ENCODE results near the gene SLIT3. TPM values are rescaled to one million over a fixed set of nuclear protein-coding genes. Genes with fewer than 3 reads are reported as not detected.

SLIT3 gene
- total and polyA plus RNA-seq, 9 of the 15 experiments (the other 6 are each of a cell fraction or from before 2014, with no cell fraction given): 0.01 to 0.04 TPM; not detected in 7

GRCh38 chr5:169202969-169203368 is 98.0 kb downstream of the SLIT3 start:
- intact Hi-C loops (cut with micrococcal nuclease) (no loop called here), in situ Hi-C loops (cut with MboI) (no loop called here)
- no peak for ATAC-seq
- Histone ChIP-seq H3K4me1 (replicated peaks in 1 of 2; ENCODE audit: control insufficient read depth in 2 of 2, insufficient read depth in 2 of 2, low read length in 2 of 2) (no peaks in the 10 kb centered on the region), H2AFZ (ENCODE audit: low read depth, low read length) (no peak overlapping the region), H3K36me3 (ENCODE audit: control insufficient read depth, insufficient read depth, low read length) (no peaks in the 10 kb centered on the region), H3K9ac (ENCODE audit: insufficient read depth in 1 of 2, low read depth in 2 of 2, low read length in 2 of 2) (no peak overlapping the region), H3K9me3 (replicated peaks; ENCODE audit: control insufficient read depth, insufficient read depth, low read depth, low read length) (no peaks in the 10 kb centered on the region), H3K4me3 (no peak overlapping the region), H3K27ac (ENCODE audit: extremely low read depth, low read depth, low read length) (no peak overlapping the region), H3K79me2 (ENCODE audit: control insufficient read depth, insufficient read depth, low read length) (no peaks in the 10 kb centered on the region), H4K20me1 (replicated peaks; ENCODE audit: control insufficient read depth, insufficient read depth, low read length) (no peaks in the 10 kb centered on the region), H3K4me2 (ENCODE audit: insufficient read depth, low read length) (no peak overlapping the region), H3K9me1 (ENCODE audit: control insufficient read depth, insufficient read depth, low read length) (no peaks in the 10 kb centered on the region), H3K27me3 (ENCODE audit: control insufficient read depth in 2 of 2, insufficient read depth in 2 of 2, low read length in 2 of 2) (no peaks in the 10 kb centered on the region)
- no peak for DNase-seq (ENCODE audit: extremely low read depth in 1 of 4, low spot score in 3 of 4)
- FAIRE-seq: no peak
- CTCF ChIA-PET (ENCODE audit: low intra/inter-chr PET ratio): no interaction called here
- no TSS peak for BruUV-seq (replicated peaks)
- POLR2A ChIA-PET: no interaction called here
- TF ChIP-seq HMGXB4 (CRISPR knock-in tag; IDR thresholded peaks at IDR 0.05): no peak
- TF ChIP-seq, protein P1, sequence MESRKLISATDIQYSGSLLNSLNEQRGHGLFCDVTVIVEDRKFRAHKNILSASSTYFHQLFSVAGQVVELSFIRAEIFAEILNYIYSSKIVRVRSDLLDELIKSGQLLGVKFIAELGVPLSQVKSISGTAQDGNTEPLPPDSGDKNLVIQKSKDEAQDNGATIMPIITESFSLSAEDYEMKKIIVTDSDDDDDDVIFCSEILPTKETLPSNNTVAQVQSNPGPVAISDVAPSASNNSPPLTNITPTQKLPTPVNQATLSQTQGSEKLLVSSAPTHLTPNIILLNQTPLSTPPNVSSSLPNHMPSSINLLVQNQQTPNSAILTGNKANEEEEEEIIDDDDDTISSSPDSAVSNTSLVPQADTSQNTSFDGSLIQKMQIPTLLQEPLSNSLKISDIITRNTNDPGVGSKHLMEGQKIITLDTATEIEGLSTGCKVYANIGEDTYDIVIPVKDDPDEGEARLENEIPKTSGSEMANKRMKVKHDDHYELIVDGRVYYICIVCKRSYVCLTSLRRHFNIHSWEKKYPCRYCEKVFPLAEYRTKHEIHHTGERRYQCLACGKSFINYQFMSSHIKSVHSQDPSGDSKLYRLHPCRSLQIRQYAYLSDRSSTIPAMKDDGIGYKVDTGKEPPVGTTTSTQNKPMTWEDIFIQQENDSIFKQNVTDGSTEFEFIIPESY (CRISPR knock-in tag; IDR thresholded peaks at IDR 0.05): no peak
- TF ChIP-seq, protein P2, sequence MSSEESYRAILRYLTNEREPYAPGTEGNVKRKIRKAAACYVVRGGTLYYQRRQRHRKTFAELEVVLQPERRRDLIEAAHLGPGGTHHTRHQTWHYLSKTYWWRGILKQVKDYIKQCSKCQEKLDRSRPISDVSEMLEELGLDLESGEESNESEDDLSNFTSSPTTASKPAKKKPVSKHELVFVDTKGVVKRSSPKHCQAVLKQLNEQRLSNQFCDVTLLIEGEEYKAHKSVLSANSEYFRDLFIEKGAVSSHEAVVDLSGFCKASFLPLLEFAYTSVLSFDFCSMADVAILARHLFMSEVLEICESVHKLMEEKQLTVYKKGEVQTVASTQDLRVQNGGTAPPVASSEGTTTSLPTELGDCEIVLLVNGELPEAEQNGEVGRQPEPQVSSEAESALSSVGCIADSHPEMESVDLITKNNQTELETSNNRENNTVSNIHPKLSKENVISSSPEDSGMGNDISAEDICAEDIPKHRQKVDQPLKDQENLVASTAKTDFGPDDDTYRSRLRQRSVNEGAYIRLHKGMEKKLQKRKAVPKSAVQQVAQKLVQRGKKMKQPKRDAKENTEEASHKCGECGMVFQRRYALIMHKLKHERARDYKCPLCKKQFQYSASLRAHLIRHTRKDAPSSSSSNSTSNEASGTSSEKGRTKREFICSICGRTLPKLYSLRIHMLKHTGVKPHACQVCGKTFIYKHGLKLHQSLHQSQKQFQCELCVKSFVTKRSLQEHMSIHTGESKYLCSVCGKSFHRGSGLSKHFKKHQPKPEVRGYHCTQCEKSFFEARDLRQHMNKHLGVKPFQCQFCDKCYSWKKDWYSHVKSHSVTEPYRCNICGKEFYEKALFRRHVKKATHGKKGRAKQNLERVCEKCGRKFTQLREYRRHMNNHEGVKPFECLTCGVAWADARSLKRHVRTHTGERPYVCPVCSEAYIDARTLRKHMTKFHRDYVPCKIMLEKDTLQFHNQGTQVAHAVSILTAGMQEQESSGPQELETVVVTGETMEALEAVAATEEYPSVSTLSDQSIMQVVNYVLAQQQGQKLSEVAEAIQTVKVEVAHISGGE (CRISPR knock-in tag; IDR thresholded peaks at IDR 0.05): no peak
- TF ChIP-seq ZSCAN29 (IDR thresholded peaks at IDR 0.05): no peak
- TF ChIP-seq, protein P3, sequence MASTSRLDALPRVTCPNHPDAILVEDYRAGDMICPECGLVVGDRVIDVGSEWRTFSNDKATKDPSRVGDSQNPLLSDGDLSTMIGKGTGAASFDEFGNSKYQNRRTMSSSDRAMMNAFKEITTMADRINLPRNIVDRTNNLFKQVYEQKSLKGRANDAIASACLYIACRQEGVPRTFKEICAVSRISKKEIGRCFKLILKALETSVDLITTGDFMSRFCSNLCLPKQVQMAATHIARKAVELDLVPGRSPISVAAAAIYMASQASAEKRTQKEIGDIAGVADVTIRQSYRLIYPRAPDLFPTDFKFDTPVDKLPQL (IDR thresholded peaks at IDR 0.05; ENCODE audit: extremely low read depth, insufficient read length): no peak
- no peak for TF ChIP-seq DACH1 (IDR thresholded peaks at IDR 0.05; ENCODE audit: partially characterized antibody)
- no peak for TF ChIP-seq MAFF (IDR thresholded peaks at IDR 0.05; ENCODE audit: low read length)
- TF ChIP-seq ARID2 (IDR thresholded peaks at IDR 0.05): no peak
- TF ChIP-seq SMAD1 (IDR thresholded peaks at IDR 0.05; ENCODE audit: low read depth, low read length, partially characterized antibody): no peak
- no peak for TF ChIP-seq ELF2 (CRISPR knock-in tag; IDR thresholded peaks at IDR 0.05)
- TF ChIP-seq PRPF4 (IDR thresholded peaks at IDR 0.05; ENCODE audit: insufficient read depth, low read depth, low read length, poor library complexity, severe bottlenecking): no peak
- TF ChIP-seq, protein P4, sequence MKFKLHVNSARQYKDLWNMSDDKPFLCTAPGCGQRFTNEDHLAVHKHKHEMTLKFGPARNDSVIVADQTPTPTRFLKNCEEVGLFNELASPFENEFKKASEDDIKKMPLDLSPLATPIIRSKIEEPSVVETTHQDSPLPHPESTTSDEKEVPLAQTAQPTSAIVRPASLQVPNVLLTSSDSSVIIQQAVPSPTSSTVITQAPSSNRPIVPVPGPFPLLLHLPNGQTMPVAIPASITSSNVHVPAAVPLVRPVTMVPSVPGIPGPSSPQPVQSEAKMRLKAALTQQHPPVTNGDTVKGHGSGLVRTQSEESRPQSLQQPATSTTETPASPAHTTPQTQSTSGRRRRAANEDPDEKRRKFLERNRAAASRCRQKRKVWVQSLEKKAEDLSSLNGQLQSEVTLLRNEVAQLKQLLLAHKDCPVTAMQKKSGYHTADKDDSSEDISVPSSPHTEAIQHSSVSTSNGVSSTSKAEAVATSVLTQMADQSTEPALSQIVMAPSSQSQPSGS (CRISPR knock-in tag; IDR thresholded peaks at IDR 0.05): no peak
- TF ChIP-seq NCOA1 (IDR thresholded peaks at IDR 0.05; ENCODE audit: low read depth): no peak
- WGBS (ENCODE audit: insufficient coverage, low coverage, missing lambda C conversion rate): 0% methylated on average over 3 of the region's 3 CpGs
